GM06990 (cell line): ENCODE measurements around the gene VAT1L.

ENCODE experiments used
- DNase-seq: peaks from one replicate; pipeline ENCODE4 v3.0.0-alpha.2; 2011; ENCODE audit not compliant: insufficient read length; ENCODE audit errors: extremely low read depth
- H3K27me3 ChIP-seq: replicated peaks from 2 replicates; pipeline ENCODE4 v1.6.0; 2011; ENCODE audit warnings: low read length; ENCODE audit not compliant: control insufficient read depth, insufficient read depth
- H3K36me3 ChIP-seq: 2 replicates; pipeline ENCODE4 v1.5.1; 2011; ENCODE audit warnings: low read length; ENCODE audit not compliant: control insufficient read depth, insufficient read depth
- H3K4me3 ChIP-seq: replicated peaks from 2 replicates; pipeline ENCODE4 v1.5.1; 2011; ENCODE audit warnings: low read depth, mild to moderate bottlenecking, control low read depth, low read length
- TF ChIP-seq, protein P1 (sequence below): IDR thresholded peaks from 2 replicates; pipeline ENCODE4 v1.5.1; 2011; ENCODE audit warnings: low read length, control low read depth, mild to moderate bottlenecking, inconsistent platforms; ENCODE audit not compliant: insufficient read depth, poor library complexity, severe bottlenecking

Gene VAT1L, protein sequence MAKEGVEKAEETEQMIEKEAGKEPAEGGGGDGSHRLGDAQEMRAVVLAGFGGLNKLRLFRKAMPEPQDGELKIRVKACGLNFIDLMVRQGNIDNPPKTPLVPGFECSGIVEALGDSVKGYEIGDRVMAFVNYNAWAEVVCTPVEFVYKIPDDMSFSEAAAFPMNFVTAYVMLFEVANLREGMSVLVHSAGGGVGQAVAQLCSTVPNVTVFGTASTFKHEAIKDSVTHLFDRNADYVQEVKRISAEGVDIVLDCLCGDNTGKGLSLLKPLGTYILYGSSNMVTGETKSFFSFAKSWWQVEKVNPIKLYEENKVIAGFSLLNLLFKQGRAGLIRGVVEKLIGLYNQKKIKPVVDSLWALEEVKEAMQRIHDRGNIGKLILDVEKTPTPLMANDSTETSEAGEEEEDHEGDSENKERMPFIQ

DNA sequence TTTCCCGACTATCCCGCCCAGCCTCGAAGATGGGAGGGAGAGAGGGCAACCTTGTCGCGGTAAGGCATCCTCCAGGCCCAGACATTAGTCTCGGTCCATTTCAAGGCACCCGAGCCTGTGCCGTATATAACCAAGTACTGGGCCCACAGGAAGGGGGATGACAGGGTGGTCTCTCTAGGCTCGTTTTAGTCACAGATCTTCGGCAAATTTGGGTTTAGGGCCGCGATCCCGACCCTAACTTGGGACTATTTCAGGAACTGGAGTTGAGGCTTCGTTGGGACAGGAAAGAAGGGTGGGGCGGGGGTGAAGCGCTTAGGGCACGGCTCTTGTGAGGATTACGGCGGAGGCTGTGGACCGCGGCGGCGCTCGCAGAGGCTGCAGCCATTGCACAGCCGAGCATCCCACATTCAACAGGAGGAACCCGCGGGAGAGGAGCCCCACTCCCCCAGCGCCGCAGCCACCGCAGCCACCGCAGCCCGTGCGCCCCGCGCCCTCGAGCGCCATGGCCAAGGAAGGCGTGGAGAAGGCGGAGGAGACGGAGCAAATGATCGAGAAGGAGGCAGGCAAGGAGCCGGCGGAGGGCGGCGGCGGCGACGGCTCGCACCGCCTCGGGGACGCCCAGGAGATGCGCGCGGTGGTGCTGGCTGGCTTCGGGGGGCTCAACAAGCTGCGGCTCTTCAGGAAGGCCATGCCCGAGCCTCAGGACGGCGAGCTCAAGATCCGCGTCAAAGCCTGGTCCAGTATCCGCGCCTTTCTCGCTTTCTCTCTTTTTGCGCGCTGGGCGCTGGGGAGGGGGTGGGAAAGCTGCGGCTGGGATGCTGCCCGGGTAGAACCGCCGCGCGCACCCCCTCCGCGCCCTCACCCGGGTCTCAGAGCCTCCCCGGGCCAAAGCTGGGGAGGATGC, at the start of gene VAT1L:
VAT1L (plus strand) TSS at position 384 of the 904 bp plus-strand sequence; CDS start at position 503, 119 bp downstream.
- DNase-seq: peak; percentile 34
- Histone ChIP-seq H3K4me3 (peak within 1 kb of the TSS; percentile 36), H3K36me3 (no peaks in the 10 kb centered on the region), H3K27me3 (peaks cover 4% of the 10 kb centered on the region)
- TF ChIP-seq, protein P1, sequence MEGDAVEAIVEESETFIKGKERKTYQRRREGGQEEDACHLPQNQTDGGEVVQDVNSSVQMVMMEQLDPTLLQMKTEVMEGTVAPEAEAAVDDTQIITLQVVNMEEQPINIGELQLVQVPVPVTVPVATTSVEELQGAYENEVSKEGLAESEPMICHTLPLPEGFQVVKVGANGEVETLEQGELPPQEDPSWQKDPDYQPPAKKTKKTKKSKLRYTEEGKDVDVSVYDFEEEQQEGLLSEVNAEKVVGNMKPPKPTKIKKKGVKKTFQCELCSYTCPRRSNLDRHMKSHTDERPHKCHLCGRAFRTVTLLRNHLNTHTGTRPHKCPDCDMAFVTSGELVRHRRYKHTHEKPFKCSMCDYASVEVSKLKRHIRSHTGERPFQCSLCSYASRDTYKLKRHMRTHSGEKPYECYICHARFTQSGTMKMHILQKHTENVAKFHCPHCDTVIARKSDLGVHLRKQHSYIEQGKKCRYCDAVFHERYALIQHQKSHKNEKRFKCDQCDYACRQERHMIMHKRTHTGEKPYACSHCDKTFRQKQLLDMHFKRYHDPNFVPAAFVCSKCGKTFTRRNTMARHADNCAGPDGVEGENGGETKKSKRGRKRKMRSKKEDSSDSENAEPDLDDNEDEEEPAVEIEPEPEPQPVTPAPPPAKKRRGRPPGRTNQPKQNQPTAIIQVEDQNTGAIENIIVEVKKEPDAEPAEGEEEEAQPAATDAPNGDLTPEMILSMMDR: no peak

DNA sequence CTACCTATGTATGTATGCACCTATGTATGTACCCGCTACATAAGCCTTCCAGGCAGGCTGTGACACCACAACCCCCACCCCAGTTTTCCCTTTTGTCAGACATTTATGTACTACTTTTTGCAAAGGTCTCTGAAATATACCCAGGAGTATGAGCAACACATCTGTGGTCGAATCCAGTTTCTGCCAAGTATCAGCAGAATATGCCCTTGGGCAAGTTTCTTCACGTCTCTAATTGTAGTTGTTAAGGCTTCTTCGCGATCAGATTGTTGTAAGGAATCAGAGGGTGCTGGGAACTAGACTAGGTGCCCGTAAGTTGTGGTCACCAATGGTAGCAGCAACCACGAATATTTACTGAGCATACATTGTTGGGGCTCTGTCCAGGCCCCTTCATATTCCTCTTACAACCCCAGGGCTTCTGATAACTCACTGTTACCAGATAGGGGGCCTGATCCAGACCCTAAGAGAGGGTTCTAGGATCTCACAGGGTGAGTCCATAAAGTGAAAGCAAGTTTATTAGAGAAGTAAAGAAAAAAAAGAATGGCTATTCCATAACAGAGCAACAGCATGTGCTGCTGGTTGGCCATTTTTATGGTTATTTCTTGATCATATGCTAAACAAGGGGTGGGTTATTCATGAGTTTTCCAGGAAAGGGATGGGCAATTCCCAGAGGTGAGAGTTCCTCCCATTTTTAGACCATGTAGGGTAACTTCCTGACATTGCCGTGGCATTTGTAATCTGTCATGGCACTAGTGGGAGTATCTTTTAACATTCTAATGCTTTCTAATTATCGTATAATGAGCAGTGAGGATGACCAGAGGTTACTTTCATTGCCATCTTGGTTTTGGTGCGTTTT, 49.4 kb upstream of the VAT1L start:
- Histone ChIP-seq H3K27me3 (no peaks in the 10 kb centered on the region), H3K4me3 (no peak overlapping the region)

DNA sequence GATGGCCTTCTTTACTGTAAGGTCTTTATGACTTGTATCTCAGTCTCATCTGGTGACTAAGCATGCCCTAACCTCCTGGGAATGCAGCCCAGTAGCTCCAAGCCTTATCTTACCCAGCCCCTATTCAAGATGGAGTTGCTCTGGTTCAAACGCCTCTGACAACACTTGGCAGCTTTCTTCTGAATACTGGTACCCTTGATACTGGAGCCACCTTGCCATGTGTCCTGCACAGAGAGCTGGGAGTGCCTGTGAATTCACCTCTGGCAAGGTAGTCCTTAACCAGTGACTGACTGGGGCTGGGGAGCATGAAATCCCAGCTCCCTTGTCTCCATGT, 48.8 kb upstream of the VAT1L start:
- no peak overlapping the region for H3K4me3 ChIP-seq
- no peaks in the 10 kb centered on the region for H3K36me3 ChIP-seq
- no peaks in the 10 kb centered on the region for H3K27me3 ChIP-seq
- TF ChIP-seq, protein P1: no peak
- no peak for DNase-seq

More for the DNA sequence above, 49.4 kb upstream of the VAT1L start:
- H3K36me3 ChIP-seq: no peaks in the 10 kb centered on the region
- TF ChIP-seq, protein P1: no peak
- DNase-seq: no peak

DNA sequence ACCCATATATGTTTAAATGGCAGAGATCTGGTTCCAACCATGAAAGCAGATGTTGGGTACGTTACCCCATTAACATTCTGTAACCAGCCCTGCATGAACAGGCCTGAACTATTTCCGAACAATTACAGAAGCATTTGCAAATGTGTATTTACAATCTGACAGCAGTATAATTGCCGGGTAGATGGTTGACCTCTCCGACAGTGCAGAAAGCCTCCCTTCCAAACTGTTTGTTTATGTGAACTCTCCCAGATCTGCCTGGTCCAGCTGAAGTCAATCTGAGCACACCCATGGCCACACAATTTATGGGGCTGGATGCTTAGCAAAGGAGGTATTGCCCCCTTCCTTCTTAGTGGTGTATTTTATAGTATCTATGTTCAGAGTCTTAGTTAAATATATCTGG, 44.2 kb upstream of the VAT1L start:
- no peak overlapping the region for H3K4me3 ChIP-seq
- H3K36me3 ChIP-seq: no peaks in the 10 kb centered on the region
- TF ChIP-seq, protein P1: no peak
- H3K27me3 ChIP-seq: no peaks in the 10 kb centered on the region
- DNase-seq: no peak

DNA sequence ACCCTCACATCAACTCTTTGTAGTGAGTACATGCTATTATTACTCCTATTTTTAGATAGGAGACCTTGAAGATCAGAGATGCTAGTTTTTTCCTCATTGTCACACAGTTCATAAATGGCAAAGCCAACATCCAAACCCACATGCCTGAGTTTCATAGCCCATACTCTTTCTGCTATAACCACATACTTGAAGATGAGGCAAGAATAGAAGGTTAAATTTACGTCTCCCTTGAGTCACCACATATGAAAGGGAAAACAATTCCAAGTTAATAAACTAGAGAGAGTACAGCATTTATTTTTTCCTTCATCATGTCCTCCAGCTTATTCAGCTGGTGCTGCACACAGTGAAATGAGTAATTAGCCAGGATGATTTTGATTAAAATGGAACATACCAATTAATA, 42.4 kb upstream of the VAT1L start:
- no peak for DNase-seq

More for the DNA sequence above, 42.4 kb upstream of the VAT1L start:
- TF ChIP-seq, protein P1: no peak
- no peaks in the 10 kb centered on the region for H3K36me3 ChIP-seq
- H3K4me3 ChIP-seq: no peak overlapping the region
- H3K27me3 ChIP-seq: no peaks in the 10 kb centered on the region; the same call in 1 of the 2 replicates
